Mesendoderm (in vitro differentiated cells): Measurements from ENCODE around the gene NFU1.

Source experiments
- DNase-seq: peaks from one replicate; pipeline ENCODE4 v3.0.0; 2013
- H2AK5ac ChIP-seq: 2 replicates; pipeline ENCODE4 v1.6.1; 2013; ENCODE audit warnings: low read length, inconsistent platforms
- H2BK120ac ChIP-seq: 2 replicates; pipeline ENCODE4 v1.6.1; 2013; ENCODE audit warnings: low read depth, mild to moderate bottlenecking, low read length, moderate library complexity, mixed read lengths
- H2BK15ac ChIP-seq: replicated peaks from 2 replicates; pipeline ENCODE4 v1.6.1; 2013; ENCODE audit warnings: low read depth, mild to moderate bottlenecking, moderate library complexity
- H2BK5ac ChIP-seq: 2 replicates; pipeline ENCODE4 v1.6.1; 2013; ENCODE audit warnings: low read length, inconsistent platforms
- H3K18ac ChIP-seq: 2 replicates; pipeline ENCODE4 v1.6.1; 2013; ENCODE audit warnings: mild to moderate bottlenecking, low read length, mixed read lengths
- H3K23ac ChIP-seq: one replicate; pipeline ENCODE4 v1.6.1; 2013; ENCODE audit warnings: low read length
- H3K27ac ChIP-seq: 2 replicates; pipeline ENCODE4 v1.5.1; 2013; ENCODE audit warnings: low read depth, mild to moderate bottlenecking, inconsistent platforms, low read length, moderate library complexity
- H3K27me3 ChIP-seq: 2 replicates; pipeline ENCODE4 v1.6.1; 2013; ENCODE audit warnings: low read length, control low read depth, mild to moderate bottlenecking, inconsistent platforms; ENCODE audit not compliant: insufficient read depth, poor library complexity
- H3K36me3 ChIP-seq: 2 replicates; pipeline ENCODE4 v1.6.1; 2013; ENCODE audit warnings: low read length, inconsistent platforms; ENCODE audit not compliant: control insufficient read depth, insufficient read depth
- H3K4ac ChIP-seq: one replicate; pipeline ENCODE4 v1.6.1; 2013; ENCODE audit warnings: low read depth, mild to moderate bottlenecking, low read length, moderate library complexity
- H3K4me1 ChIP-seq: 2 replicates; pipeline ENCODE4 v1.6.1; 2013; ENCODE audit warnings: low read depth, low read length, inconsistent platforms; ENCODE audit not compliant: control insufficient read depth
- H3K4me2 ChIP-seq: 2 replicates; pipeline ENCODE4 v1.6.1; 2013; ENCODE audit warnings: low read length
- H3K4me3 ChIP-seq: 2 replicates; pipeline ENCODE4 v1.5.1; 2013; ENCODE audit warnings: mild to moderate bottlenecking, low read length
- H3K56ac ChIP-seq: one replicate; pipeline ENCODE4 v1.6.1; 2013; ENCODE audit warnings: low read length
- H3K79me1 ChIP-seq: 2 replicates; pipeline ENCODE4 v1.6.1; 2013; ENCODE audit warnings: low read length, inconsistent platforms
- H3K79me2 ChIP-seq: 2 replicates; pipeline ENCODE4 v1.6.1; 2013; ENCODE audit warnings: mild to moderate bottlenecking, low read length; ENCODE audit not compliant: control insufficient read depth, insufficient read depth
- H3K9ac ChIP-seq: 2 replicates; pipeline ENCODE4 v1.6.1; 2013; ENCODE audit warnings: low read length, inconsistent platforms
- H4K5ac ChIP-seq: one replicate; pipeline ENCODE4 v1.6.1; 2013; ENCODE audit warnings: low read length
- H4K8ac ChIP-seq: one replicate; pipeline ENCODE4 v1.6.1; 2013; ENCODE audit warnings: low read depth, mild to moderate bottlenecking, control low read depth, low read length, moderate library complexity
- WGBS: extraction: QIAGEN DNeasy Blood & Tissue Kit; methylation state at CpG from one replicate; pipeline ENCODE4 v1.1.7; 2013; ENCODE audit warnings: low lambda C conversion rate, missing lambda C conversion rate; ENCODE audit not compliant: insufficient coverage; ENCODE audit errors: extremely low coverage; 5-methylcytosine and 5-hydroxymethylcytosine counted together

The NFU1 gene

GRCh38 chr2:69436596-69436937 lies 668 bp downstream of the NFU1 start:
- no peak overlapping the region for H2BK120ac ChIP-seq
- H4K8ac ChIP-seq = no peak overlapping the region
- no peak for DNase-seq
- H3K79me1 ChIP-seq = no peaks in the 10 kb centered on the region
- H3K4me3 ChIP-seq = peak overlapping the region; percentile 82
- H3K36me3 ChIP-seq = no peaks in the 10 kb centered on the region
- no peak overlapping the region for H4K5ac ChIP-seq
- H3K27ac ChIP-seq = peak overlapping the region; percentile 94
- no CpG with 5 or more reads among the region's 5 CpGs for WGBS
- peak overlapping the region; percentile 77 for H3K9ac ChIP-seq
- H3K27me3 ChIP-seq = no peaks in the 10 kb centered on the region
- H3K23ac ChIP-seq = peak overlapping the region; percentile 95
- H3K79me2 ChIP-seq = no peaks in the 10 kb centered on the region
- no peak overlapping the region for H2BK15ac ChIP-seq
- H3K4me2 ChIP-seq = peak overlapping the region; percentile 89
- H3K4me1 ChIP-seq = peaks cover 6% of the 10 kb centered on the region
- H2AK5ac ChIP-seq = peak overlapping the region; percentile 77
- peak overlapping the region; percentile 93 for H3K56ac ChIP-seq
- peak overlapping the region; percentile 69 for H2BK5ac ChIP-seq
- peak overlapping the region; percentile 41 for H3K4ac ChIP-seq
- H3K18ac ChIP-seq = peak overlapping the region; percentile 53

GRCh38 chr2:69434753-69435152 lies 2.5 kb downstream of the NFU1 start:
- DNase-seq = no peak
- Histone ChIP-seq H3K18ac (no peak overlapping the region), H3K27me3 (no peaks in the 10 kb centered on the region), H3K36me3 (no peaks in the 10 kb centered on the region), H3K4me3 (no peak overlapping the region), H3K4me1 (peaks cover 6% of the 10 kb centered on the region), H3K4ac (no peak overlapping the region), H2BK15ac (no peak overlapping the region), H3K27ac (no peak overlapping the region), H3K9ac (no peak overlapping the region), H2AK5ac (no peak overlapping the region), H4K8ac (no peak overlapping the region), H4K5ac (no peak overlapping the region), H3K56ac (no peak overlapping the region), H2BK120ac (no peak overlapping the region), H3K79me1 (no peaks in the 10 kb centered on the region), H3K23ac (no peak overlapping the region), H3K4me2 (no peak overlapping the region), H2BK5ac (no peak overlapping the region), H3K79me2 (no peaks in the 10 kb centered on the region)
- WGBS = no CpG with 5 or more reads among the region's 5 CpGs

- H2AK5ac ChIP-seq = no peak overlapping the region
- no peak overlapping the region for H3K4me2 ChIP-seq
- H4K5ac ChIP-seq = no peak overlapping the region
- H4K8ac ChIP-seq = no peak overlapping the region
- no peak overlapping the region for H3K23ac ChIP-seq
- H3K79me2 ChIP-seq = no peaks in the 10 kb centered on the region
- DNase-seq = no peak
- H3K4me3 ChIP-seq = no peak overlapping the region
- no peak overlapping the region for H3K9ac ChIP-seq
- no peak overlapping the region for H3K56ac ChIP-seq
- no peak overlapping the region for H2BK120ac ChIP-seq
- no peak overlapping the region for H3K18ac ChIP-seq
- no peaks in the 10 kb centered on the region for H3K4me1 ChIP-seq
- no peak overlapping the region for H3K4ac ChIP-seq
- H3K27ac ChIP-seq = no peak overlapping the region
- no peak overlapping the region for H2BK5ac ChIP-seq
- no peaks in the 10 kb centered on the region for H3K36me3 ChIP-seq
- no peak overlapping the region for H2BK15ac ChIP-seq
- no CpG with 5 or more reads among the region's 6 CpGs for WGBS
- no peaks in the 10 kb centered on the region for H3K79me1 ChIP-seq
- no peaks in the 10 kb centered on the region for H3K27me3 ChIP-seq
Observed at GRCh38 chr2:69429491-69430183, 7.6 kb downstream of the NFU1 start.

GRCh38 chr2:69428981-69429380 lies 8.3 kb downstream of the NFU1 start:
- H3K4me3 ChIP-seq = no peak overlapping the region
- no peak overlapping the region for H3K23ac ChIP-seq
- H3K79me1 ChIP-seq = no peaks in the 10 kb centered on the region
- no peak overlapping the region for H2BK5ac ChIP-seq
- no peak overlapping the region for H3K56ac ChIP-seq
- no peak overlapping the region for H4K8ac ChIP-seq
- no peaks in the 10 kb centered on the region for H3K27me3 ChIP-seq
- no peak overlapping the region for H2BK15ac ChIP-seq
- no peak overlapping the region for H3K9ac ChIP-seq
- no peak overlapping the region for H3K4ac ChIP-seq
- H3K36me3 ChIP-seq = no peaks in the 10 kb centered on the region
- H4K5ac ChIP-seq = no peak overlapping the region
- no peaks in the 10 kb centered on the region for H3K79me2 ChIP-seq
- H3K18ac ChIP-seq = no peak overlapping the region
- DNase-seq = no peak
- H2BK120ac ChIP-seq = no peak overlapping the region
- no peak overlapping the region for H3K4me2 ChIP-seq
- no CpG with 5 or more reads among the region's 2 CpGs for WGBS
- no peaks in the 10 kb centered on the region for H3K4me1 ChIP-seq
- no peak overlapping the region for H3K27ac ChIP-seq
- H2AK5ac ChIP-seq = no peak overlapping the region

GRCh38 chr2:69424419-69424818 lies 12.8 kb downstream of the NFU1 start:
- no peak overlapping the region for H4K5ac ChIP-seq
- no peak overlapping the region for H3K23ac ChIP-seq
- no peaks in the 10 kb centered on the region for H3K4me1 ChIP-seq
- no peaks in the 10 kb centered on the region for H3K27me3 ChIP-seq
- H3K18ac ChIP-seq = no peak overlapping the region
- H3K4ac ChIP-seq = no peak overlapping the region
- no peaks in the 10 kb centered on the region for H3K79me1 ChIP-seq
- H2BK120ac ChIP-seq = no peak overlapping the region
- H4K8ac ChIP-seq = no peak overlapping the region
- H2BK15ac ChIP-seq = no peak overlapping the region
- H3K9ac ChIP-seq = no peak overlapping the region
- H3K79me2 ChIP-seq = no peaks in the 10 kb centered on the region
- H2AK5ac ChIP-seq = no peak overlapping the region
- WGBS = no CpG with 5 or more reads among the region's 2 CpGs
- no peak overlapping the region for H3K4me2 ChIP-seq
- no peak for DNase-seq
- no peaks in the 10 kb centered on the region for H3K36me3 ChIP-seq
- H3K56ac ChIP-seq = no peak overlapping the region
- no peak overlapping the region for H3K27ac ChIP-seq
- H3K4me3 ChIP-seq = no peak overlapping the region
- no peak overlapping the region for H2BK5ac ChIP-seq

- Histone ChIP-seq H2BK120ac (no peak overlapping the region), H3K79me1 (no peaks in the 10 kb centered on the region), H3K9ac (no peak overlapping the region), H2BK15ac (no peak overlapping the region), H4K5ac (no peak overlapping the region), H3K4me2 (no peak overlapping the region), H2BK5ac (no peak overlapping the region), H3K27me3 (no peaks in the 10 kb centered on the region), H3K4ac (no peak overlapping the region), H3K79me2 (no peaks in the 10 kb centered on the region), H3K4me1 (no peaks in the 10 kb centered on the region), H2AK5ac (no peak overlapping the region), H3K56ac (no peak overlapping the region), H3K23ac (no peak overlapping the region), H4K8ac (no peak overlapping the region), H3K18ac (no peak overlapping the region), H3K4me3 (no peak overlapping the region), H3K27ac (no peak overlapping the region), H3K36me3 (no peaks in the 10 kb centered on the region)
- no peak for DNase-seq
Observed at GRCh38 chr2:69422198-69422597, 15.0 kb downstream of the NFU1 start.
